HG02970 (cell line): ENCODE data around the gene AADAC.
"Not testable (repeated sequence)": the region's sequence is repeated elsewhere in the genome, so short reads cannot be mapped to it uniquely, and the experiment has no call there.

ENCODE experiments used
- ATAC-seq: cut with Tn5 transposase; IDR thresholded peaks from one replicate; pipeline ENCODE4 v1.9.1; 2021; ENCODE audit warnings: mild to moderate bottlenecking, moderate library complexity, moderate number of reproducible peaks; ENCODE audit not compliant: unreplicated experiment, low FRiP score

AADAC gene, protein sequence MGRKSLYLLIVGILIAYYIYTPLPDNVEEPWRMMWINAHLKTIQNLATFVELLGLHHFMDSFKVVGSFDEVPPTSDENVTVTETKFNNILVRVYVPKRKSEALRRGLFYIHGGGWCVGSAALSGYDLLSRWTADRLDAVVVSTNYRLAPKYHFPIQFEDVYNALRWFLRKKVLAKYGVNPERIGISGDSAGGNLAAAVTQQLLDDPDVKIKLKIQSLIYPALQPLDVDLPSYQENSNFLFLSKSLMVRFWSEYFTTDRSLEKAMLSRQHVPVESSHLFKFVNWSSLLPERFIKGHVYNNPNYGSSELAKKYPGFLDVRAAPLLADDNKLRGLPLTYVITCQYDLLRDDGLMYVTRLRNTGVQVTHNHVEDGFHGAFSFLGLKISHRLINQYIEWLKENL

DNA sequence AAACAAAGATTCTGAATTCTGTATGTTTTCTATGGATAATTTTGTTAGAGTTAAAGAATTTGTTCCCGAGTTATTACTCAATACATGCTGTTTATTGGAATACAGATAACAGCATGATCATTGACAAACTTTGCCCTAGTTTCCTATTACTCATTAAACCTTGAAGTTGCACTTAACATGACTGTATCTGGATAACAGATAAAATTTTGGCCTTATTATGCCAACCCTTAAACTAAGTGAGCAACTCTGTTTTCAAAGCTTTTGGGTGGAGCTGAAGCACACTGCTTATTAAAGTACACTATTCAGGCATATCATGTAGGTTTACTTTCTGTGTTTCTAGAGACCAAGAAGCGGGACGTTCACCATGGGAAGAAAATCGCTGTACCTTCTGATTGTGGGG is at the start of gene AADAC:
AADAC (plus strand) TSS at position 318 of the 400 bp plus-strand sequence; CDS start at position 365, 47 bp downstream.
- ATAC-seq, result no peak

DNA sequence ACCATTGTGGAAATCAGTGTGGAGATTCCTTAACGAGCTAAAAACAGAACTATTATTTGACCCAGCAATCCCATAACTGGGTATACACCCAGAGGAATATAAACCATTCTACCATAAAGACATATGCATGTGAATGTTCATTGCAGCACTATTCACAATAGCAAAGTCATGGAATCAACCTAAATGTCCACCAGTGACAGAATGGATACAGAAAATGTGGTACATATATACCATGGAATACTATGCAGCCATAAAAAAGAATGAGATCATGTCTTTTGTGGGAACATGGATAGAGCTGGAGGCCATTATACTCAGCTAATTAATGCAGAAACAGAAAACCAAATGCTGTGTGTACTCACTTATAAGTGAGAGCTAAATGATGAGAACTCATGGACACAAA is 49.2 kb upstream of the AADAC start:
- not testable (repeated sequence) for ATAC-seq

DNA sequence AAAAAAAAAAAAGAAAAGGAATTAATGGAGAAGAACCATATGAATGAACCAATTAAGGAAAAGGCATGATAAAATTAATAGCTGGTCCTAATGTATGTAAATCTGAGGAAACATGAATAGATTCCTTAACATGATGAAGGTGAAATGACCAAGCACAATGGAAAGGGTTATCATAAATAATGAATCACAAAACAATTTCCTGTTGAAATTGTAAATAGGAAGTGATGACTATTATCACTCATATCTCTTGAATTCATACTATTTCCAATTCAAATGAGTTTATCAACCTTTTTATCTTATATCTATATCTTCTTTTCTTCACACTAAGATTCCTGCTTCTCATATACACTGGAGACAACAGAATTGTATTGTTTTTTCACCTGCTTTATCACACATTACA is 48.2 kb upstream of the AADAC start:
- no peak for ATAC-seq

DNA sequence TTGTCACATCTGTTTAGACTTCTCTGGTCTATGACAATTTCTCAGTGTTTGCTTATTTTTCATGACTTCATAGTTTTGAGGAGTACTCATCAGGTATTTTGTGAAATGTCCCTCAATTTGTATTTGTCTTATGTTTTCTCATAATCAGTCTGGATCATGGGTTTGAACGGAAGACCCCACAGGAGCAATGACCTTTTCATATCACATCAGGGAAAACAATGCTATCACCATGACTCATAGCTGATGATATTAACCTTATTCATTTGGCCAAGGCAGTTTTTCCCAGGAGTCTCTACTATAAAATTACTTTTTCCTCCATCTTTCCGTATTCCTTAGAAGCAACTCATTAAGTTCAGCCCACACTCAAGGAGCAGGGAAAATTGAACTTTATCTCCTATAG is 47.5 kb upstream of the AADAC start:
- no peak for ATAC-seq

DNA sequence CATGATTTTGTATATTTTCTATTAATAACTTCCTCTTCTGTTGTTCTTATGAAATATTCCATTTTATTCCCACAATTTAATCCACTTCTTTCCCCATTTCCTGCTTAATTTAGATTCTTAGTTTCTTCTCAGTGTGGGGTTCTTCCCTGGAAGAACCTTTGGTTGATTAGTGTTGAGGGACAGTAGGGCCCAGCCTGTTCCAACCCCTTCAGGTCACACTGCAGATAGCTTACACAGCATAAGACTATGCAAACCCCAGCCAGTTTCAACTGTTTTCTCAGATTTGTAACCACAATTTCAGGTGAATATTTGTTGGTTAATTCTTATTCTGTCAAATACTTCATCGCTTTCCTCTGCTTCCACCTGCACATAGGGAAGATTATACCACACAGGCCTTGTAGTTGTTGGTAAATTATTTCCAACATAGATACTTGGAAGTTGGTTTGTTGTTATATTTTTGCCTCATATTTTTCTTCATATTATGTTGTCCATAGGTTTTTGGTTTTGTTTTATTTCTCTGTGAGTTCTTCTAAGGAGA is 45.5 kb upstream of the AADAC start:
- ATAC-seq, result no peak

DNA sequence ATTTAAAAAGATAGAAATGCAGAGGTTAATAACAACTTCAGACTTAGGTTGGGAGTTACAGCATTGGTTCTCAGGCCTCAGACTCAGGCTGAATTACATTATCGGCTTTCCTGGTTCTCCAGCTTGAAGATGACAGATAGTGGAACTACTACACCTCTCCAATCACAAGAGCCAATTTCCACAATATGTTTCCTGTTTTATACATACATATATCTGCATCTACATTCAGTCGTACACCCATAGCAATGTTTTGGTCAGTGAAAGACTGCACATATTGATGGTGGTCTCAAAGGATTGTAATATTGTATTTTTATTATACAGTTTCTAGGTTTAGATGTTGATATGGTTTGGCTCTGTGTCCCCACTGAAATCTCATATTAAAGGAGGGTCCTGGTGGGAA is 44.7 kb upstream of the AADAC start:
- no peak for ATAC-seq

- ATAC-seq, result no peak
Measured at GRCh38 chr3:151770956-151771355, 43.0 kb upstream of the AADAC start.

DNA sequence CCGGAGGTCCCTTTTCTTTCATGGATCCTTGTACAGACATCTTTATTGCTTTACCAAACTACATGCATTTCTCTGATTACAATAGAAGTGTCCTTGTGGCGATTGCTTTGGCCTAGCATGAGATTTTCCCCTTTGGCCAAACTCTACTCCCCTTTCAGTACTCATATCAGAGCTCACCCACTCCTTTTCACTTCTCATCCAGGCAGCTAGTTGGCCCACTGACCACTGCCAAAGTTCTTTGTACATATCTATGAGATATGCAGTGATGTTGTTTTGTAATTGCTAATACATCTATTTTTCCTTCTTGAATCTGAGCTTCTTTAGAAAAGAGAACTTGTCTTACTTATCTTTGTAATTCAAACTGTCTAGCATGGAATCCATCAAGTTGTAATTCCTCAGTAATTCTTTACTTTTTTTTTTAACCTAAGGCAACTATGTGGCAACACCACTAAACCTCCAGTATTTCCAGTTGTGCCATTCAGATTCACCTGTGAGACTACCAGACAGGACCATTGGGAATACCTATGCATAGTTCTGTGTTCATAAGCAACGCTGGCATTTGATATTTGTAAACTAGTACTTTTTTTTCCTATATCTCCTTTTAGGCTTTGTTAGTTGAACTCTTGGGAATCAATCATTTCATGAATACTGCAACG is 41.0 kb upstream of the AADAC start:
- no peak for ATAC-seq

DNA sequence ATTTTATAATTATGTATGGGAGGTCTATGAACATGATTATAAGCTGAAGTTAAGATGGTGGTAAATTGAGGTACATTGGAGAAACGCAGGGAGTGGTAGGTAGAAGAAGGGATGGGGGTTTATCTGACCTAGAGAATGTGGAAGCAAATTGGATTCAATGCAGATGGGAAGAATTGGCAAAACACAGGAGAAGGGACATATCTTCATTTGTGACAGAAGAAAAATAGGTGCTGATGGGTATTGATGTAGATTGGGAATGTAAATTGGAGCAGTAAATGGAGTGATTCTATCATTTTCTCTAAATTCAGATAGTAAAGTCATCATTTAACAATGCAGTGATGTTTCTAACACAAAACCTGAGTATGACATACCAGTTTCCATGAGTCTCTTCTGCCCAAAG is 39.7 kb upstream of the AADAC start:
- ATAC-seq, result no peak

- ATAC-seq, result no peak
Measured at GRCh38 chr3:151774910-151775309, 39.0 kb upstream of the AADAC start.

DNA sequence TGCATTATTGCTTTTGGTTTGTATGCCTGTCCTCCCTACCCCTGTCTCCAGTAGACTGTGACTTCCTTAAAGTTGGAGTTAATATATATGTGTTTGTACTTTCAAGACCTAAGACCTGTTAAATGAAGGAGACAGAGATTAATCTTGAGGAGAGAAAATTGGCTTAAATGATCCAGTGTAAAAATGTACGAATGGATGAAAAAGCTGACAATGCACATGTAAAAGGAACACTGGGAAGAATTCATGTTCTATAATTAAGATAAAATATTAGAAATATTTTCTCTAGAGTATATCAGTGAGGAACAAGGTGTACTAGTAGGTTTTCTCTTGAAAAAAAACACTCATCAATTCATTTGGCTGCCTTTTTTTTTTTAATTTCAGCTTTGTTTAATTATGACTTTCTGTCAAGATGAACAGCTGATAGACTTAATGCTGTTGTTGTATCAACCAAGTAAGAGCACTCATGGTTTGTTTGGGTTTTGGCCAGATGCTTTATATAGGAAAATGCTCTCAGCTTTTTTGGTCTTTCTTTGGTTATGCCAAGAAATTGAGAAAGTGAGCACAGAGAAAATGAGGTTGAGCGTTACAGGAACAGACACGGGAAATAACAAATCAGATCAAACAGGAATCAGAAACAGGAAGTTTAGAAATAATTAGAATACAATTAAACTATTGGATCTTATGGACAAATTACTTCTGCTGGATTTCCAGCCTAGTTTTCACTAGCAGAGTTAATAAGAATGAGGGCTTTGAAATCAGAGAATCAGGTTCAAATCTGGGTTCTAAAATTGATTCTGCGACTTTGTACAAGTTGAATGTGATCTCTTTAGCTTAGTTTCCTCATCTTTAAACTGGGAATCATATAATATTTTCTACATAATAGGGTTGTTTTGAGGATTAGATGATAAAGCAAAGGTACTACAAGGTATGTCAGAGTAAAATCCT is 38.3 kb upstream of the AADAC start:
- ATAC-seq, result no peak

DNA sequence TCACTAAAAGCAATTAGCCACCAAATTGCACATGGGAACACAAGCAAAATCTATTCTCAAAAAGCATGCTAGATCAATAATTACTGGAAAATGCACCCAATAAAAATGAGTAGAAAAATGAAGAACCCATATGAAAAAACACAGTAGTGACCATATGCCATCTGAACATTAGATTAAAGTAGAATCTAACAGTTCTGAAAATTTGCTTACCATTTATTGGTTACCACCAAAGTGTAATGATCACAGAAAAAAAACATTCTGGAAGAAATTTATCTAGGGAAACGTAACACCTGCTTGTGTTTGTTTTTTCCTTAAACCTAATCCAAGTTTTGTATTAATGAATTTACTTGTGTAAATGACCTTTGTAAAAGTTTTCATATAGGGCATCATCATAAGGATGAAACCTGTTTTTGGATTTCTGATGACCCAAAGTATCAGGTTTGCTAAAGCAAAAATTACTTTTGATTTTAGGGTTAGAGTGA is 37.6 kb upstream of the AADAC start:
- ATAC-seq, result no peak

GRCh38 chr3:151777880-151778279 is 36.0 kb upstream of the AADAC start:
- no peak for ATAC-seq

DNA sequence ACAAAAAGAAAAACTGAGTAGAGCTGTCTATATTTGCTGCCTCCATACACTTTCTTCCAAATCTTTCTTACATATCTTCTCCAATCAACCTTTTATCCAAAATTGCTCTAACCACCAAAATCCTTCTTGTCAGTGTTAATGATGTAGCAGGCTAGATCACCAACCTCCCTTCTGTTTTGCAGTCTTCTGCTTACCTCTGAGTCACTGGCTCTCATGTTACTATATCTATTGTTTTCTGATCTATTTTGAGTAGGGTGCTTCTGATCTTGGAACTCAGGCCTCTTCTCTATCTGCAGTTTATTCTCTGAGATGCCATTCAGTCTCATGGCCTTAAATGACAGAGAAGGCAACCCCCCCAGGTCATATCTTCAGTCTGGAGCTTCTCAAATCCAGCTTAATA is 26.3 kb upstream of the AADAC start:
- ATAC-seq, result no peak

GRCh38 chr3:151788401-151788800 is 25.5 kb upstream of the AADAC start:
- ATAC-seq, result no peak

- ATAC-seq, result no peak
Measured at GRCh38 chr3:151789853-151790463, 24.0 kb upstream of the AADAC start.

GRCh38 chr3:151790763-151791162 is 23.2 kb upstream of the AADAC start:
- not testable (repeated sequence) for ATAC-seq

GRCh38 chr3:151792411-151792810 is 21.5 kb upstream of the AADAC start:
- no peak for ATAC-seq

DNA sequence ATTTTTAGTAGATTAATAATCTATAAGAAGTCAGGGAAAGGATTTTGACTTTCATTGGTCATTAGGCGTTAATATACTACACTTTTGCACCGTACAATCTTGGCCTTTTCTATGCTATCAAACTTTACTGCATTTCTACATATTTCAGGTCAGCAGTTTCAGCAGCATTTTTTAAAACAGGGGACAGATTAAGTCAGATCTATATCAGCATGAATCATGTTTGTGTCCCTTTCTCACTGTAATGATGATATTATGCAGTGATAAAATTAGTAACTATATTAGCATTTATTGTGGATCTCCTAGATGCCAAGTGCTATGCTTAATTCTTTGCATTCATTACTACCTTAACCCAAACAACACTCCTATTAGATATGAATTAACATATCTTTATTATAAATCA is 20.3 kb upstream of the AADAC start:
- ATAC-seq, result no peak

- no peak for ATAC-seq
Measured at GRCh38 chr3:151794080-151794479, 19.8 kb upstream of the AADAC start.
